ENCODE data around the gene SLC39A13. TPM values are rescaled to one million over a fixed set of nuclear protein-coding genes. Genes with fewer than 3 reads are reported as not detected.
A peak's percentile ranks its signal among the peaks of the same experiment; 100 is the strongest.

The SLC39A13 gene
- total and polyA plus RNA-seq, 2 of the 13 experiments (the other 11 are each of a cell fraction or from before 2014, with no cell fraction given) = 15.3 to 30.5 TPM

GRCh38 chr11:47408598-47409439 is 429 bp downstream of the SLC39A13 start (continued):
- TF ChIP-seq ZNF280B (CRISPR knock-in tag; IDR thresholded peaks at IDR 0.05; ENCODE audit: borderline replicate concordance) (no peak), ZFP62 (CRISPR knock-in tag; IDR thresholded peaks at IDR 0.05) (no peak), SRSF4 (IDR thresholded peaks at IDR 0.05; ENCODE audit: low read depth, low read length, poor library complexity, severe bottlenecking) (no peak), ZNF501 (CRISPR knock-in tag; IDR thresholded peaks at IDR 0.05) (peak; percentile 50; the same call in 1 of the 2 replicates), ZNF83 (CRISPR knock-in tag; IDR thresholded peaks at IDR 0.05; ENCODE audit: borderline replicate concordance) (no peak), ZNF318 (CRISPR knock-in tag; IDR thresholded peaks at IDR 0.05) (0 out of 2 replicates have a peak, but pooled peaks have one; percentile 61), MEIS2 (CRISPR knock-in tag; IDR thresholded peaks at IDR 0.05) (no peak), AHDC1 (CRISPR knock-in tag; IDR thresholded peaks at IDR 0.05; ENCODE audit: borderline replicate concordance) (peak; percentile 18; the same call in 1 of the 2 replicates), POGZ (CRISPR knock-in tag; IDR thresholded peaks at IDR 0.05) (no peak), ZNF784 (CRISPR knock-in tag; IDR thresholded peaks at IDR 0.05; ENCODE audit: borderline replicate concordance) (no peak), ZFP1 (CRISPR knock-in tag; IDR thresholded peaks at IDR 0.05) (no peak)
